Mesenteric fat pad (tissue), 1 donor: ENCODE data around the gene TAF6L. TPM values are rescaled to one million over a fixed set of nuclear protein-coding genes. Genes with fewer than 3 reads are reported as not detected.
"Not testable (repeated sequence)": the region's sequence is repeated elsewhere in the genome, so short reads cannot be mapped to it uniquely, and the experiment has no call there.

Experiments used
- DNase-seq: peaks from one replicate; pipeline ENCODE4 v3.0.0-alpha.2; 2020; ENCODE audit warnings: low spot score
- long read RNA-seq: library from polyadenylated mRNA; unstranded; transcript quantifications from one replicate; pipeline ENCODE4 v2.0.0, GENCODE V29; 2020
- total RNA-seq: library from RNA; stranded (reverse); fragmentation: NEBNext Ultra II Directional; extraction: Animal tissue kit (Norgen Biotek cat#: 25700); gene quantifications from one replicate; pipeline ENCODE4 v1.2.1, GENCODE V29; 2021
- donor health status: DM: yes; HTN: yes; CAD: no.

TAF6L gene
- 22.3 TPM for total RNA-seq
- long read RNA-seq, partial matches to known transcripts = 0 of 5 reads
- long read RNA-seq, other reads (novel, unspliced or antisense) = 2 of 5 reads

- DNase-seq = peak; percentile 98
These were observed at the start of gene TAF6L for GRCh38 chr11:62771144-62772021. Gene TAF6L, plus strand, starts transcription at chr11:62771396. Its CDS starts 4,388 bp downstream, at chr11:62775784.

- no peak for DNase-seq
These were observed 49.2 kb upstream of the TAF6L start for GRCh38 chr11:62721994-62722393.

DNA sequence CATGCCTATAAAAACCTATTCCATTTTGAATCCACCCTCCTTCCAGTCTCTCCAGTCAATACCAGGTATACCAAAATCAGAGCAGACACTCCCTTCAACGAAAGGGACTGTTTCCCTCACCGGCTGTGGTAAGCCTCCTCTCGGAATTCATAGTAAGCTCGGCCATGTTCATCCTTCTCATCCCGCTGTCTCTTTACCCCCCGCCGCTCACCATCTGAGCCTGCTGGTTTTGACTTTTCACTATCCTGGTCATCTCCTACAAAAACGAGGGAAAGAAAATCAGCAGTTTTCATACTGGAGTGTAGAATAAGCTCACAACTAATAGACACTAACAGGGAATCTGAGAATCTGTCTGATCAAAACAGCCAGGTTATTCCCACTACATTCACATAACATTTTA lies 47.0 kb upstream of the TAF6L start:
- no peak for DNase-seq

GRCh38 chr11:62725646-62726045 lies 45.5 kb upstream of the TAF6L start:
- no peak for DNase-seq

DNA sequence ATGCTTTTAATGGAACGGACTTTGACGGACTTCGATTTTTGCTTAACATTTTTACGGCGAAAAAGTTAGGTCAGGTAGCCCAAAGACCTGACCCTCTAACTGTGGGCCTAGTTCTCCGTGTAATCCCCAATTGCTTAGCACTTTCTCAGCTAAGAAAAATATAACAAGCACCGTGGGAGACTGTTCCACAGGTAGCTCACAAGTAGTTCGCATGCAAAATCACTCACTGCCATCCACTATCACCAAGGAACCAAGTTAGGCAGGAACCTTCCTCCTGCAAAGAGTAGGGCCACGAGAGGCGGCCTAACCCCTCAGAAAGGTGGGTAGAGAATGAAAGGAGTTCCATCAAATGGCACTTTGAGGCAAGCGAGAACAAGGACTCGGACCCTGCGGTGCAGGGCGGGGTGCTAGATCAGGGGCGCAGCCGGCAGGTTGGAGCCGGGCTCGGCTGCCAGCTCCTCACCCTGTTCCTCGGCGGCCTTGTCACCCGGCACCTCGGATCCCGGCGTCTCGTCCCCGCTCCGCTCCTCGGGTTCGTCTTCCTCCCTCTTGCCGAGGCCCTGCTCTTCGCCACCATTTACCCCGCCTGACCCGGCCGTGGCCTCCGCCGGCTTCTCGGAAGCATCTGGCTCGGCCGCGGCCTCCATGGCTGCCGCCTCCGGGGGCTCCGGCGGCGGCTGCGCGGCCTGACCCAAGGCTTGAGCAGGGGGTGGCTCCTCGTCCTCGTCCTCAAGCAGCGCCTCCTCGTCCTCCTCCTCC lies 44.9 kb upstream of the TAF6L start:
- DNase-seq = no peak

DNA sequence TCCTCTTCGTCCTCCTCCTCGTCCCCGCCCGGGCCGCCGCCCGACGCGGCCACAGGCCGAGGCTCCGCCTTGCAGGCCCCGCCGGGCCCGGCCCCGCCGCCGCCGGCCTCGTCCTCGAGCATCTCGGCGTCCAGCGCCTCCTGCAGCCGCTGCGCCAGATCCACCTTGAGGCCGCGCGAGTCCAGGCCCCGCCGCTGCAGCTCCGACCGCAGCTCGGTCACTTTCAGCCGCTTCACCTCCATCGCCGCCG lies 44.4 kb upstream of the TAF6L start:
- no peak for DNase-seq

- peak; percentile 100 for DNase-seq
These were observed 43.9 kb upstream of the TAF6L start, which contains the start of gene HNRNPUL2 for GRCh38 chr11:62727165-62727871. Gene HNRNPUL2, minus strand, starts transcription at chr11:62727457. Its CDS starts 301 bp downstream, at chr11:62727156.

- DNase-seq = no peak
These were observed 43.4 kb upstream of the TAF6L start for GRCh38 chr11:62727872-62728170.

DNA sequence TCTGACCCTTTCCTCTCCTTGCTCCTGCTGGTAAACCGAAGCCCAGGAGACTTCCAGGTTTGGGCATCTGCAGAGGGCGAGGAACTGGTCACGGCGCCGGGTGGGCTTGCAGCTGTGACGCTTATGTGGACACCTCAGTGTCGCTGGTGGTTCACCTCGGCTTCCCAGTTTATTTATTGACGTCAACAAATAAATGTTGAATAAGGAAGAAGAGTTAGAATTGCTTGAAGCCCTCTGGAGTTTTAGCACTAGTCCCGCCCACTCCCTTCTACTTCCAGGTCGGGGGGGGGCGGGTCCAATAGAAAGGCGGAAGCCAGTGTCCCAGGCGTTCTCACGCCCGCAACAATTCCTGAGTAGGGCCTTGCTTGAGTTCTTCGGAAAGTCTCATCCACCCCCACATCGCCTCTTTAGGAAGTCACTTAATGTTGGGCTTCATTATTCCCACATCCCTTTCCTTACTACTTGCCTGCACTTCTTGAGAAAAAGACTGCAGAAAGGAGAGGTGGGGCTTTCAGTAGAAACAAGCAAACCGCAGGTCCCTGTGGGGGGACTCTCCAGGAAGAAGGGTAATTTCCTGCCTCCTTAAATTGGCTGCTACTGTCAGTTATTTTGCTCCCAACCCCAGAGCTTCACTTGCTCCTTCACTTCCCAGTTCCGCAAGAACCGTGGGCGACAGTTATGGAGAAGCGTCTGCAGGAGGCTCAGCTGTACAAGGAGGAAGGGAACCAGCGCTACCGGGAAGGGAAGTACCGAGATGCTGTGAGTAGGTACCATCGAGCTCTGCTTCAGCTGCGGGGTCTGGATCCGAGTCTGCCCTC lies 42.8 kb upstream of the TAF6L start, which contains the start of gene TTC9C:
Gene TTC9C, plus strand, starts transcription at position 316 of the 818 bp plus-strand sequence. Its CDS starts 363 bp downstream, at position 679.
- no peak for DNase-seq

DNA sequence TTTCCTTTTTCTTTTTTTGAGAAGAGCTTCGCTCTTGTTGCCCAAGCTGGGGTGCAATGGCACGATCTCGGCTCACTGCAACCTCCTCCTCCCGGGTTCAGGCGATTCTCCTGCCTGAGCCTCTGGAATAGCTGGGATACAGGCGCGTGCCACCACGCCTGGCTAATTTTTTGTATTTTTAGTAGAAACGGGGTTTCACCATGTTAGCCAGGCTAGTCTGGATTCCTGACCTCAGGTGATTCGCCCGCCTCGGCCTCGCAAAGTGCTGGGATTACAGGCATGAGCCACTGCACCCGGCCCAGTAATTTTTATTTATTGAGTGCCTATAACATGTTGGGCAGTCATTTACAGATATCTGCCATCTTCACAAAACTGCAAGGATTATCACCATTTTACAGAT lies 41.1 kb upstream of the TAF6L start:
- DNase-seq = not testable (repeated sequence)

DNA sequence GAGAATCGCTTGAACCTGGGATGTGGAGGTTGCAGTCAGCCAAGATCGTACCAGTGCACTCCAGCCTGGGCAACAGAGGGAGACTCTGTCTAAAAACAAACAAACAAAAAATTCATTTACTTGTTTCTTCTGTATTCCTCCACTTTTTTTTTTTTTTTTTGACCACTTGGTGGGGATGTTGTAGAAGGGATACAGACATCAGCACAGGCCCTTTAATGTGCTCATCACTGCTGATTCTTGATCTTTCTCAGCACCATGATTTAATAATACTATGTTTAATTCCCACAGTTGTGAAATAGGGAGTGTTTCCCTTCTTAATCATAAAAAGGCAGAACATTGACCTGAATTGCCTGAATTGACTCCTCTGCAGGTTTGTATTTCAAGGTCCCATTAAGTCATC lies 38.4 kb upstream of the TAF6L start:
- no peak for DNase-seq

- no peak for DNase-seq
These were observed 34.0 kb upstream of the TAF6L start for GRCh38 chr11:62737196-62737595.

DNA sequence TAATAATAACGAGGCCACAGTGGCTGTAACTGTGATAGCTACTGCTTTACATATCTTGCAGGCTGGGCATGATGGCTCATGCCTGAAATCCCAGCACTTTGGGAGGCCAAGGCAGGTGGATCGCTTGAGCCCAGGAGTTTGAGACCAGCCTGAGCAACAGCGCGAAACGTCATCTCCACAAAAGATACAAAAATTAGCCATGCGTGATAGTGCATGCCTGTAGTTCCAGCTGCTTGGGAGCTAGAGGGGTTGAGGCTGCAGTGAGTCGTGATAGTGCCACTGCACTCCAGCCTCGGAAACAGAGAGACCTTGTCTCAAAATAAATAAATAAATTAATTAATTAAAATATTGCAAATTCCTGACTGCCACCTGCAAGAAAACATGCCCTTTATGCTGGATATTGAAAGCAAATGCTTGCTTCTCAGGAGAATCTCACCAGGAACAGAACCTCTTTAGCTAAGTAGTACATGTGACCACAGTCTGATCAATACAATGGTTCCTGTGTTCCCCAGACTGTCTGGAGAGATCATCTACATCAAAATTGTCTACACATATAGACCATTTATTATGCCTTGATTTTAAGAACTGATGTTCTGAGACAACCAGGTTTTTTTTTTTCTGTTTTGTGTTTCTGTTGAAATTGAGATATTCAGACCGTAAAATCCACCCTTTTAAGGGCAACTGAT lies 23.6 kb upstream of the TAF6L start:
- DNase-seq = no peak

DNA sequence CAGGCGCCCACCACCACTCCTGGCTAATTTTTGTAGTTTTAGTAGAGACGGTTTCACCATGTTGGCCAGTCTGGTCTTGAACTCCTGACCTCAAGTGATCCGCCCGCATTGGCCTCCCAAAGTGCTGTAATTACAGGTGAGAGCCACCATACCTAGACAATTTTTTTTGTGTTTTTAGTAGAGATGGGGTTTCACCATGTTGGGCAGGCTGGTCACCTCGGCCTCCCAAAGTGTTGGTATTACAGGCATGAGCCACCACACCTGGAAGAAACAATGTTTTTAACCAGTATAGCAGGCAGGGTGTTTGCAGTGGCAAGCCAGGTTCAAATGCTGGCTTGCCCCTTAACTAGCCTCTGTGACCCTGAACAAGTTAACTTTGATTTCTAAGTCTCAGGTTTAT lies 21.3 kb upstream of the TAF6L start:
- not testable (repeated sequence) for DNase-seq

- DNase-seq = no peak
These were observed 18.9 kb upstream of the TAF6L start for GRCh38 chr11:62752177-62752785.

DNA sequence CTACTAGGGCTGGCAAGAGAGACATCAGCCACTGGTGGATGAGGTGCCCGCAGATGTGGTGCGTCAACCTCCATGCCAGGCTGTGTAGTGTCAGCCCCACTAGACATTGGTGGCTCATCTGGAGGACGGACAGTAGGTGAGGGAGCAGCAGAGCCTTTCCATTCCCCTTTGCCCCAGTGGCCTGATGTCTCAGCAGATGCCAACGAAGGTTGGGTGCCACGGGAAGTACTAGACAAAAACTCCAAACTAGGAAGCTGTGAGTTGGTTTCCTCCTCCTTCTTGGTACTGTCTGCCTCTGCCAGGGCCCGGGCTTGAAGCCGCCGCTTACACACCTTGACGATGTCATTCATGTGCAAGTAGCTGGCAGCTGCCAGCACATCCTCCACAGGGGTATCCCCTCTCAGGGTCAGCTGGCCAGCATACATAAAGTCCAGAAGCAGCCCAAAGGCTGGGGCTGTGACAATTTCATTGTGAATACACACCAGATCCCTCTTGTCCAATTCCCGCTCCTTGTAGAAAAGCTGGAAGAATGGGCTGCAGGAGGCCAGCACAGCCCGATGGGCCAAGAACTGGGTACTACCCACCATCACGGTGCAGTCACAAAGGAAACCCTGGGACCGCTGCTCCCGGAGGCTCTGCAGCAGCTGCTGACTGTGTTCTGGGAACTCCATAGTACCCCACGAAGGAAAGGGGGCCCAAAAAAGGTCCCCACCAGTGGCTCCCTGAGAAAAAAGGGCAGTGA lies 18.0 kb upstream of the TAF6L start:
- DNase-seq = no peak

DNA sequence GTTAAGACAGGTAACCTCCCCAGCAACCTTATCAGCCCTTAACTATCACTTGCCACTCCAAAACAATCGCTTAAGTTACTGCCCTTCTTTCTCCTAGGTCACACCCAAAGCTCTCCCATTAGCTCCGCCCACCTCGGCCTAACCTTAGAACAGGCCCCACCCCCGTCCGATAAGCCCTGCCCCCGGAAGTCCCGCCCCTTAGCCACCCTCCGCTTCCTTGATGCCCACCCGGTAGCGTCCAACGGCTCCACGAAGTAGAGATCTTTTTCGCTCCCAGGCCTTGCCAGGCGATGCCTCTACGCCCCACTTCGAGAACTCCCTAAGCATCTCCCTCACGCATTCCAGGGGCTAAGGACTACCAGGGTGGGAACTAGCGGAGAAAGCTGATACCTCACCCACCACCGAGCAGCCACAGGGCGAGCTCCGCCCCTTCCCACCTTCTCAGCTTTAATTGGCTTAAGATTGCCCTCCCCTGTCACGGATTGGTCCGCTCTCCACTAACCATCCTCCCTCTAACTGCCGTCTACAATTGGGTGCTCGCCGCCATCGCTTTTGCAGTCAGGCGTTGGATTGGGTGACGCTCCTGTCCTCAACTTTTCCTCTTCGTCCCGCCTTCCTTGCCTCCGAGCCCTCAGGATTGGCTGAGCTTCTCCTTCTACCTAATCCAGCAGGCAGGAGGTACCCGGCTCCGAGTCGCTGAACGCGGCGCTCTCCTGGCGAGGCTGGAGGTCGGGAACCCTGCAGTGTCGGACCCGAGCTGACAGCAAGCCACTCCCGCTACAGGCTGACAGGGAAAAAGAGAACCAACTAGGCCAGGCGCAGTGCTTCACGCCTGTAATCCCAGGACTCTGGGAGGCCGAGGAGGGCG lies 17.2 kb upstream of the TAF6L start, which contains the start of gene ZBTB3:
Gene ZBTB3, minus strand, starts transcription at position 425 of the 868 bp plus-strand sequence. CDS start 496 bp downstream, outside the sequence.
- DNase-seq = peak; percentile 96

- no peak for DNase-seq
These were observed 16.0 kb upstream of the TAF6L start for GRCh38 chr11:62755086-62755615.
